ENCODE measurements around the gene LMO3.
"Not testable (repeated sequence)": the region's sequence is repeated elsewhere in the genome, so short reads cannot be mapped to it uniquely, and the experiment has no call there.

Gene LMO3

GRCh38 chr12:16545836-16546235, 60.1 kb downstream of the LMO3 start:
- no peak for DNase-seq (ENCODE audit: low read depth)

- DNase-seq (ENCODE audit: low read depth): no peak
These were observed 63.4 kb downstream of the LMO3 start for GRCh38 chr12:16542586-16542985.

- DNase-seq (ENCODE audit: low read depth): not testable (repeated sequence)
These were observed 68.3 kb downstream of the LMO3 start for GRCh38 chr12:16537652-16538051.

GRCh38 chr12:16531621-16532020, 74.3 kb downstream of the LMO3 start:
- no peak for DNase-seq (ENCODE audit: low read depth)

GRCh38 chr12:16530268-16530850, 75.6 kb downstream of the LMO3 start:
- no peak for DNase-seq (ENCODE audit: low read depth)

- DNase-seq (ENCODE audit: low read depth): no peak
These were observed 79.3 kb downstream of the LMO3 start for GRCh38 chr12:16526693-16527092.

- DNase-seq (ENCODE audit: low read depth): no peak
These were observed 81.6 kb downstream of the LMO3 start for GRCh38 chr12:16524378-16524777.

GRCh38 chr12:16523951-16524331, 82.0 kb downstream of the LMO3 start:
- DNase-seq (ENCODE audit: low read depth): no peak

GRCh38 chr12:16523284-16523950, 82.5 kb downstream of the LMO3 start:
- no peak for DNase-seq (ENCODE audit: low read depth)

GRCh38 chr12:16520328-16520727, 85.6 kb downstream of the LMO3 start:
- DNase-seq (ENCODE audit: low read depth): no peak

GRCh38 chr12:16515666-16516065, 90.3 kb downstream of the LMO3 start:
- no peak for DNase-seq (ENCODE audit: low read depth)

GRCh38 chr12:16513231-16513630, 92.7 kb downstream of the LMO3 start:
- DNase-seq (ENCODE audit: low read depth): no peak

GRCh38 chr12:16509411-16509810, 96.6 kb downstream of the LMO3 start:
- DNase-seq (ENCODE audit: low read depth): no peak

GRCh38 chr12:16506394-16506793, 99.6 kb downstream of the LMO3 start:
- DNase-seq (ENCODE audit: low read depth): no peak

- DNase-seq (ENCODE audit: low read depth): no peak
These were observed 101.8 kb downstream of the LMO3 start for GRCh38 chr12:16504200-16504599.

GRCh38 chr12:16499611-16500010, 106.4 kb downstream of the LMO3 start:
- no peak for DNase-seq (ENCODE audit: low read depth)

Data from stimulated activated CD8-positive, alpha-beta memory T cell treated with anti-CD3 and anti-CD28 coated beads, Interleukin-12 subunit alpha, Interleukin-12 subunit beta, amount 100 ng/mL, for 1 hour (primary cell).